ENCODE data around the gene SPO11.
A peak's percentile ranks its signal among the peaks of the same experiment; 100 is the strongest.

The SPO11 gene, protein sequence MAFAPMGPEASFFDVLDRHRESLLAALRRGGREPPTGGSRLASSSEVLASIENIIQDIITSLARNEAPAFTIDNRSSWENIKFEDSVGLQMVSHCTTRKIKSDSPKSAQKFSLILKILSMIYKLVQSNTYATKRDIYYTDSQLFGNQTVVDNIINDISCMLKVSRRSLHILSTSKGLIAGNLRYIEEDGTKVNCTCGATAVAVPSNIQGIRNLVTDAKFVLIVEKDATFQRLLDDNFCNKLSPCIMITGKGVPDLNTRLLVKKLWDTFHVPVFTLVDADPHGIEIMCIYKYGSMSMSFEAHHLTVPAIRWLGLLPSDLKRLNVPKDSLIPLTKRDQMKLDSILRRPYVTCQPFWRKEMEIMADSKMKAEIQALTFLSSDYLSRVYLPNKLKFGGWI
- total RNA-seq = 0 to 0.09 (median 0) reads per million in 18 experiments

DNA sequence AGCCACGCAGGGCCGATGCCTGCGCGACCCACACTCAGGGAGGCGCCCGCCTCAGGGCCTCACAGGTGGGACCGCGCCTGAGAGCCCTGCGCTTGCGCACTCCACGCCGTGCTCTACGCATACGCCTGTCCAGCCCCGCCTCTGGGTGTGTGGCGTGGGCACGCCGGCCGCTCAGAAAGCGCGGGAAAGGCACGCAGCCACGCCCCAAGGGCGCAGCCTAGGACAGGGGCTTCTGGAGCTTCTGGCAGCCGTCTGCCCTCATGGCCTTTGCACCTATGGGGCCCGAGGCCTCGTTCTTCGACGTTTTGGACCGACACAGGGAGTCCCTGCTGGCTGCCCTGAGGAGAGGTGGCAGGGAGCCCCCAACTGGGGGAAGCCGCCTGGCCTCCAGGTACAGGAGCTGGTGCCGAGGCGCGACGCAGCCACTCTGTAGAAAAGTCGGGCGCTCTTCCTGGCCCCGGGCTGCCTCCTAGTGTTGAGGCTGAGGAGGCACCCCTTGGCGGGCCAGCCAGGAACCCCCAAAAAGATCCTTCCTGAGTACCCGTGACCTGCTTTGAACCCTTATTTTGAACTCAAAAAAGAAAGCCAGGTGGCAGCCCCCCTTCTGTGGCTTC is at the start of gene SPO11:
SPO11 (plus strand) TSS at position 196 of the 614 bp plus-strand sequence; CDS start at position 261, 65 bp downstream.
- no peak for DNase-seq

DNA sequence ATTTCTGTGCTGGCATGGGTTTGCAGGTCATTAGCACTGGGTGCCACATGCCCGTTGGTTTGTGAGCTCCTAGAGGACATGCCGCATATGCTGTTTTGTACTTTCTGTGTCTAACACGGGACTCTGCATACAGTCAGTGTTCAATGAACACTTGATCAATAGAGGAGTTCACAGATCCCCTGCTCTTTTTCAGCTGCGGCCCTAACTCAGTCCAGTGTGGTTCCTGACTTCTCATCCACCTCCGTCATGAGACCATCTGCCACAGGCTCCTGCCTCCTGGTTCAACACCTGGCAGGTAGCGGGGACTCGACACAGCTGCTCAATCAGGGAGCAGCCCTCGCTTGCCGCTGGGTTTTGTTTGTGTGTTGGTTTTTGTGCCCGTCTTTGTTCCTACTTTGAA is 49.4 kb upstream of the SPO11 start:
- no peak for DNase-seq

DNA sequence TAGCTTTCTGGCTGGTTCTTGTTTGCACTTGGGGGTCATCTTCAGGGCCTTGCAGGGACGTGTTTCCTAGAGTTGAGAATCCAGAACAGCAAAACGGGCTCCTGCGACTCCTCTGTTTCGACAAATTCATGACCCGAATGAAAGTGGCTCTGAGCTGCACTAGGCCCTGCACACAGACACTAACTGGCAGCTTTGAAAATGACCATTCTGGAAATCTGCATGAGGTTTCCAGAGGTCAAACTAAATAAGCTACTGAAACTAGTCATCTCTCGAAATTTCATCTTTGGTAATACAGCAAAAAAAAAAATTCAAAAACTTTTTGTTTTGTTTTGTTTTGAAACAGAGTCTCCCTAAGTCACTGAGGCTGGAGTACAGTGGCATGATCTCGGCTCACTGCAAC is 47.7 kb upstream of the SPO11 start:
- no peak for DNase-seq

DNA sequence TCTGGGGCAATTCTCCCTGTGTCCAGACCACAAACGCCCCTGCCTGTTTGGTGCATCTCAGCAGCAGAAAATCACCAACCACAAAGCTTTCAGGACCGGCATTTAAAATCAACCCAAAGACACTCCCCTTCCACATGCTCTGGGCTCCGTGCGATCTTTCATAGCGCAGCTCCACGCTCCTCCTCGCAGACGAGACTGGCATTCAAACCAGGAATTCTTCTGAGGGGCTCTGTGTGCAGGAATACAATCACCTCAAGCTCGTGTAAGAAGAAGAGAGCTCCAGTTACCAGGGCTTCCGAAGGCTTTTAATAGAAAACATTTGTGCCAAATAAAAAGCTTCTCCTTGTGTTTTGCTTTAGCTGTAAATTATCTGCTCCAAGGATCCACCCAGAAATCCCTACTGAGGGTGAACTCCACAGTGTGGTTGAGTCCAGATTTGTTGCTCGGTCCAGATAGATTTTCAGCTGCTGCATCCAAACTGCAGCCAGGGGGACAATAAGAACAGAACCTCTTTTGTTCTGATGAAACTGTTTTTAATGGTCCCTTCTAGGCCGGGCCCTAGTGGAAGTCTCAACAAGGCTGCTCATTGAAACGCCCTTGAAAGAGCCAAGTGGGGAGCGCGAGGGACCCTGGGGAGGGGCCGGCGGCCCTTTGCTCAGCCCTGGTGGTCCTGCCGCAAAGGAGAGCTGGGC is 46.8 kb upstream of the SPO11 start:
- no peak for DNase-seq

DNA sequence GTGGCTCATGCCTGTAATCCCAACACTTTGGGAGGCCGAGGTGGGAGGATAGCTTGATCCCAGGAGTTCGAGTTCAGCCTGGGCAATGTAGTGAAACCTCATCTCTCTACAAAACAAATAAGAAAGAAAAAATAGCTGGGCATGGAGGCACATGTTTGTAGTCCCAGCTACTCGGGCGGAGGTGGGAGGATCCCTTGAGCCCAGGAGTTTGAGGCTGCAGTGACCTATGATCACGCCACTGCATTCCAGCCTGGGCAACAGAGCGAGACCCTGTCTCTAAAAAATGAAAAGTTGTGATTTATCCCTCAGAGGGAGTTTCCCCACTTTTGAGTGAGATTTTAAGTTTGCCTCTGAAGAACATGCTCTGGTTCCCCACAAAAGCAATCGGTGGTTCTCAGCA is 45.7 kb upstream of the SPO11 start:
- DNase-seq = no peak

DNA sequence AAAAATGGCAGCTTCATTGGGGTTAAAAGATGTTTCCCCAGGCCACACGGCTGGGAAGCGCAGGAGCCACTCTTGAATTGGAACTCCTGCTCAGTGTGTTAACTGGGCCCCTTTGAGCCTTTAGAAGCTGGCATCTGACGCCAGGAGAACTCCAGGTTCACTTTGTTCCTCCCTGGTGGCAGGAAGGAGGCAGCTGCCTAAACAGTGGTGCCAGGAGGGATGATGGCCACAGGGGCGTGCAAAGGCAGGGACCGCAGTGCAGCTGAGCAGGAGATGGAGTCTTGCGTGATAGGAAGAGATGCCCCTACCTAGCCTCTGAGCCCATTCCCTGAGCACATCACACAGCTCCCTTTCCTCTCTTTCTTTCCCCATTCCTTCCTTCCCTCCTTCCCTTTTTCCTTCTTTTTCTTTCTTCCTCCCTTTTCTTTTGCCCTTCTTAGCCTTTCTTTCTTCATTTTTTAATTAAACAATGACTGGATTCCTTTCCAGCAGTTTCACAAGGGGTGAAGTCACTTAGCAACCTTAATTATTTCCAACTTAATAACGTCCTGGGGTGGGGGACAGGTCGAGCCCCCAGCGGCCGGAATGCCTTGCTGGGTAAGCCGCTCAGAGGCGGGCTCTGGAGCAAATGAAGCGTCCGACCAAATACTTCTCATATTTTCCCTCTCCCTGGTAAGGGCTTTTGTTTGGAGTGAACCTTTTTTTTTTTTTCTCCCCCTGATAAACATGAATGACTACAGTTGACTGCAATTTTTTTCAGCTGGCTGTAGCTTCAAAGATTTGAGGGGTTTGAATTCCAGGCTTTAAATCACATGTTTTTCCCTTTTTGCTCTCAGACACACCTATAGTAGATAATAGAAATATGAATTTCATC is 42.4 kb upstream of the SPO11 start:
- DNase-seq = no peak

DNA sequence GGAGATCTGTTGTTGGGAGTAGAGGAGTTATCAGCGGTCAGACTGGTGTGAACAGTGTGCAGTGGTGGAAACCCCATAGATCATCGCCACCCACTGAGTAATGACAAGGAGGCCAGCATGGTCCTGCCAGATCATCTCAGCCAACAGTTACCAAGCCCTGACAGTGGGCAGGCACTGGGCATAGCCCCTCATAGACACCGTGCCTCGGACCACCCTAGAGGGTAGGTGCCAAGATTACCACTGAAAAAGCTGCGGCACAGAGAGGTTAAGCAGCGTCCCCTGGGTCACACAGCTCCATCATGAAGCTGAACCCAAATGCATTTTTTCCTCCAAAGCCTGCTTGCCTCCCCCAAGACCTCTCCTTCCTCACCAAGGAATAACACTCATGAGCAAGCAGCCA is 41.7 kb upstream of the SPO11 start:
- DNase-seq = no peak

DNA sequence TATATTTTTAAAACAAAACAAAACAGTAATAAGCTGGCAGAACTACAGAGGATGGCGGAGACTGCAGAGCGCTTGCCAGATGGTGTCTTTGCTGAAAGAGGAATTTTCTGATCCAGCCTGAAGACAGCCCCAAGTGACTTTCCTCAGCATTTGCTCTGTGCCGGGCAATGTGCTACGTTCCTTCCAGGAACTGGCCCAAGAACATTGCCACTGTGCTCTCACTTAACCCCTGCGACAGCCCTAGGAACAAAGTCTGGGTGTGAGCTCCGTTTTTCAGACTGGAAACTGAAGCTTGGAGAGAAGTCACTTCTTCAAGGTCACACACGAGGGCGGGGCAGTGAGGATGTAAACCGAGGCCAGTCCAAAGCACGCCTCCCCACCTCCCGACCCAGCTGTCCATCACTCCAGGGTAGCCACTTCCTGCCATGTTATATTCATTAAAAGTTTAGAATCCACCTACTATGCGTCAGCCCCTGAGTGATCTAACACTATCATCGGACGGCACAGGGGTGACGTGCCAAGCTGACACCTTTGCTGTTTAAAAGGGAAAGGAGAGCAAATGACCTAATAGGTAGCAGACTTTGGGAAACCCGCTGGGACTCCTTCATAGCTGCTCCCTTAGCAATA is 40.8 kb upstream of the SPO11 start:
- DNase-seq = no peak

DNA sequence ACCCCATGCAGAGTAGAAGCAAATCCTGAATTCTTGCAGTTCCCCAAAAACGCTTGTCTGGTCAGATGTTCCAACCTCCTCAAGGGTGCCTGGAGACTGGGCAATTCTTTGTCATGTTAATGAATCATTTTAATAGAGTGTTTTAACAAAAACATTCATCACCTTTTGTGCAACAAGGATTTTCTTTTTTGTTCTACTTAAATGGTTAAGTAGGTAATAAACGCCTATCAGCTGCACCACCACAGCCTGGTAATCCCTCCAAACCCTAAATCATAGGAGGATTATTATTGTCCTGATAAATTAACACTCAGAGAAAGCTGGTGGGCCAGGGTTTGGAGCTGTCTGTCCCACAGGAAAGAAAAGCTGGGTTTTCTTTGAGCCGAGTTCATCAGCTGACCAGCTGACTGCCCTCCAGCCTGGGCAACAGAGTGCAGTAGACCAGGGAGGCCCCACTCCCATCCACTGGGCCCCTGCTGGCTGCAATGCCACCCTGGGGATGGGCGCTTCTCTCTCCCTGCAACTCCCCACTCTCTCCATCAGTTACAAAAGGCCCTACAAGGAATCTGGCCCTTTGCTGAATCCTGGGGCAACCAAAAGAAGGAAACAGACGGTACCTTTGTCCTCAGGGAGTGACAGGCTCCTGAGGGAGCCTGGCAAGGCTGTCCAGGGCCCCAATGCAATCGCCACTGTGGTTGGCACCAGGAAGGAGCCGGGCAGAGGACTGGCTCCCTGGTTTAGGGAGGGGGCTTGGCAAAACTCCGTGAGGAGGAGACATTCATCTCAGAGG is 40.0 kb upstream of the SPO11 start:
- no peak for DNase-seq

DNA sequence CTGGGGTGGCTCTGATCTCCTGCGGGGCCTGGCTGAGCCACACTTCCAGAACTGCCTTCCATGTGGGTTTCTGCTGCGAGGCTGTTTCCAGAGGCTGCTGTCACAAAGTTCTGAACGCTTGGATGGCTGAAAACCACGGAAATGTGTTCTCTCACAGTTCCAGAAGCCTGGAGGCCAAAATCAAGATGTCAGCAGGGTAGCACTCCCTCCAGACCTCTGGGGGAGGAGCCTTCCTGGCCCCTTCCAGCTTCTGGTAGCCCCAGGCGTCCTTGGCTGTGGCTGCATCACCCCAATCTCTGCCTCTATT is 39.5 kb upstream of the SPO11 start:
- DNase-seq = no peak

DNA sequence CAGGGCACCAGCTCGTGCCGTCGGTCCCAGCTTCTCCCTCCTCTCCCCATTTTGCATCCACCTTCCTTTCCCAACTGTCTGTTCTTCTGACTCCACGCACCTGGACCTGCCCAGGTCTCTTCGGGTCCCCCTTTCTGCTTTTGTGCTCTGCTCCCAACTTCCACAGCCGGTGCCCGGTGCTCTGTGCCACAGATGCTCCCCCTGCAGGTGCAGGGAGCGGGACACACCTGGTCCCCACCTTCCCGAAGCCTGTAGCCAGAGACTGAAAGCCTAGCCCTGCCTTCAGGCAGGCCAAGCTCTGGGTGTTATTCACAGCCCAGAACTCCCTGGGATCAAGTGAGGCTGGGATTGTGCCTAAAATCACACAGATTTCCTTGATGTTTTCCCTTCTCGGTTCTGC is 38.6 kb upstream of the SPO11 start:
- DNase-seq = no peak

DNA sequence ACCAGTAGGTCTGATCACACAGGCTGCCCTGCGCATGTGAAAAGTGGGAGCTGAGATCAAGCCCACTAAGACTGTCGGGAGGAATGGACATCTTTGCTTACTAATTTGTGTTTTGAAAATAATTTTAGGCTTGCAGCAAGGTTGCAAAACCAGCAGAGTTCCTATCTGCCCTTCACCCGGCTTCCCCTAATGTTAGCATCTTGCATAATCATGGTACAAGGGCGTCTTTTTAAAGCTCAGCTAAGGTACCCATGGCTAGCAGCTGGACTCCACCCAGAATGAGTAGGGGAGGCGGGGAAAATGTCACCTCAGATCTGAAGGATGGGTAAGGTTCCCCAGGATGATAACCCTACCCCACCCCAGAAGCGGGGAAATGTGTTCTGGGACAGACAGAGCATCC is 37.9 kb upstream of the SPO11 start:
- DNase-seq = no peak

DNA sequence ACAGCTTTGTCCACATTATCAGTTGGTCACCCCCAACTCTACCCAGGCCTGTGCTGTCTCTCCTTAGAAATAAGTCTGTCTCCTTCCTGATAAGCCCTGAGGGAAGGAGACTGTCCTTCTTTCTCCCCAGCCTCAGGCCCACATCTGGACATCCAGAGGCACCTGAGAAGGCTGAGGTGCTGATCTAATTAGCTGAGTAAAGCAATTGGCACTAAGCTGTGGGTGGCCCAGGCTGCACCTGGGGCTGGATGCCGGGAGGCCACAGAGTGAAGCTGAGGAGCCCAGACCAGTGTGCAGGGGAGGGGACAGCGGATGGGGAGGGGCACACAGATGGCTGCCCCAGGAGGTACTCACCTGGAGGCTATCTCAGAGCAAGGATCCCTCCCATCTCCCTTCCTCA is 37.0 kb upstream of the SPO11 start:
- DNase-seq = no peak

DNA sequence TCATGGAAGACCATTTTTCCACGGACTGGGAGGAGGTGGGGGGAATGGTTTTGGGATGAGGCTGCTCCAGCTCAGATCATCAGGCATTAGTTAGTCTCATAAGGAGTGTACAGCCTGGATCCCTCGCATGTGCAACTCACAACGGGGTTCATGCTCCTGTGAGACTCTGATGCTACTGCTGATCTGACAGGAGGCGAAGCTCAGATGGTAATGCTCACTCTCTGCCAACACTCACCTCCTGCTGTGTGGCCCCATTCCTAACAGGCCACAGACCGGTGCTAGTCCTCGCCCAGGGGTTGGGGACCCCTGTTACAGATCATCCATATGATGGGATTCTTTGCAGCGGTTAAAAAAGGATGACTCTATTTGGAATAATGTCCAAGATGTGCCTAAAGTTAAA is 35.6 kb upstream of the SPO11 start:
- DNase-seq = no peak

DNA sequence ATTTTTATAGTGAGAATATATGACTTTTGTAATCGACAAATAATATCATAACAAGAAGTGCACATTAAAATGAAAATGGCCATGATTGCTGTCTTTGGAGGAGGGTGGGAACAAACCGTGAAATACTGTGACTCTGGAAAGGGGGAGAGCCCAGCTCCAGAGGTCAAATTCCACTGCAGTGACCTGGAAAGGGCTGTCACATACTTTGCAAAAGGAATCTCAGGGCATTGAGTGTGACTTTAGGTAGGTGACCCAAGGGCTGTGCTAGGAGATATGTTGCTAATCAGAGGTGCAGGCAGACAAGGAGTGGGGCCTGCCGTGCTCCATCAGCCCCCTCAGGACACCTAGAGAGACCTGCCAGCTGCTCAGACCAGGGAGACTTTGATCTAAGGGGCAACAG is 35.1 kb upstream of the SPO11 start:
- DNase-seq = no peak

DNA sequence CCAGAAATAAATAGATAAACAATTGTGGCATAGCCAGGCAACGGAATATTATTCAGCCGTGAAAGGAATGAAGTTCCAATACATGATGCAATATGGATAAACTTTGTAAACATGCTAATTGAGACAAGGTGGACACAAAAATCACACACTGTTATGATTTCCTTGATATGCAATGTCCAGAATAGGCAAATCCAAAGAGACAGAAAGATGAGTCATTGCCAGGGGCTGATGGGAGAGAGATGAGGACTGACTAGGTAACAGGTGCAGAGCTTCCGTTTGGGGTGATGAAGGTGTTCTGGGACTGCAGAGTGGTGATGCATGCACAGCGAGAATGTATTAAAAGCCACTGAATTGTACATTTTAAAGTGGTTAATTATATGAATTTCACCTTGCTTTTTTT is 31.1 kb upstream of the SPO11 start:
- DNase-seq = no peak

DNA sequence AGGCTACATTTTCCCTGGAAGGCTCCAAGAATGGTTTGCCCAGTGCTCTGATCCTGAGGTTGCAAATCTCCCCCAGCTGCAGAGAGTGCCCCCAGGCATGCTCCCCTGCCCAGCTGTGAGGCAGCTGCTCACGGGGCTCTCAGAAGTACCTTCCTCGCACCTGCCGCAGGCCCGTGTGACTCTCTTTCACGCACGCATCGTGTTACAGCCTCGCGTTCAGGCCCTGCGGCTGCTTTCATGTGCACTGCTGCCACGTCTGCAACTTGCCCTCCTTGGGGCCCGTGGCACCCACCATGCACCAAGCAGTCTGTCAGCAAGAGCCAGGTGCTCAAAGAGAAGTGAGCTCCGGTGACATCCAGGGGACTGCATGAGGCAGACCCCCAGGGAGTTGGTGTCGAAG is 28.6 kb upstream of the SPO11 start:
- no peak for DNase-seq

DNA sequence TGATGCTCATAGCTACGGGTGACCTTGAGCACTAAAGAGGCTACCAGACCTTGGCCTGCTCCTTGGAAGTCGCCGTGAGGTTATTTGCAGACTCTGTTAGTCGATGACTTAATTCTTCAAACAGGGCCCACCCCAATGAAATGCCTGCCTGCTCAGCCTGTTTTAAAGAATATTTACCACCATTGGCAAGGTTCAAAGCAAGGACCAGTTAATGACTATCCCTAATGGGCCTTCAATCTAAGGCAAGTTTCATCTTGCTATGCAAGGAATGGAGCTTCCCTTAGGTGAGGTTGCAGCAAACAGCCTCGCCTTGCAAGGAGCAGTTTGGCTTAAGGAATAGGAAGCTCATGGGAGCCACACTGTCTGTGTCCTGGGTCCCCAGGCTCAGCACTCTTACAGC is 22.9 kb upstream of the SPO11 start:
- DNase-seq = no peak

DNA sequence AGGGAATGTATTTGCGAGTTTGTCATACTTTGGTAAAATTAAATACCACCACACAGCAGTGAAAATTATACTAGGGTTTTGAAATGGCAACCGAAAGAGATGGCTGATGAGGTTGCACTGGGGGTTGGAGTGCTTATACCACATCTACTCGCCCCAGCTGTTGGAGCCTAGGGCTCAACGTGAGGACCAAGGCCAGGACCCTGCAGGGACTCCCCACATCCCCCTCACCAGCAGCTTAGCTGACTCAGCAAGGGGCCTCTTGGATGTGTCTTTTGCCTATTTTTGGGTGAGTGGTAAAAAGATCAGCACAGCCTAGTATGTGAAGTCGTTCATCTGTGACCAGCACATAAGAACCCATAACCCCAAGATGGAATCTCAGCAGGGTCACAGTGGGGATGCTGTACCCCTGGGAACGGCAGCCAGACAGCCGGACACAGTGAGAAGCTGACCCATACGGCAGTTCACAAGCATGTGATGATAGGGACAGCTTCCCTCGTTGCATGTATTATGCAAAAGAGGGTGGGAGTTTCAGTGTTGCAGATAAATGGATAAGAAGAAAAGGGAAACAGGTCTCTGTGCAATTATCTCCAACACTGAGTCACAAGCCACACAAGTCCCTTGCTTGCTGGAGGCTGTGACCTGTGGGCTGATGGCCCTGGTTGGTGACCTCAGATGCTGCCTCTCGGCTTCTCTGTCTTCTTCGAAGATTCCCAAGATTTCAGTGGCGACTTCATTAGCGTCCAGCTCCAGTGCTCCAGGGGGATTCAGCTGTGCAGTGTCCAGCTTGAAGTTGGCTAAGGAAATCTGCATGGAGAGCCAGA is 20.9 kb upstream of the SPO11 start:
- peak in 1 of 2 donors; percentile 47 for DNase-seq

DNA sequence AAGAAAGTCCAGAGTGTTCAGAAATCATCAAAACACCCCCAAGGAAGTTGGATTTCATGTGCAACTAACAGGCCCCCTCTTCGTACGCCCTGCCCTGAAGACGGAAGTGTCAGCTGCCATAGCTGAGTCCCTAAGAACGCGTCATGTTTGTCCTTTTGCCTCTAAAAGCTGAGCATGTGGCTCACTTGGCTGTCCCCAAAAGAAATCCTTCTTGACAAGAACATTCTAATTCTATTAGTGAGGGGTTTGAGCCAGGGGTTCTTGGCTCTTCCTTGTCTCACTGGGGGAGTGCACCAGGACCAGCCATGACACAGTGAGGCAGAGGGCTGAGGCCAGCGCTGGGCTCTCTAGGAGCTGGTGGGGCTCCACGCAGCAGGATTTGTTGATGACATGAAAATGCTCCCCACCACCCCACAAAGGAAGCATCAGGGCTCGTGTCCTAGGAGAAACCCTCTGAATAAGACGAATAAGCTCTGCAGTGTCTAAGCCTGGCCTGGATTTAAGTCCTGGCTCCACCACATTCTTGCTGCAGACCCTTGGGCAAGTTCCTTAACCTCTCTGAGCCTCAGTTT is 20.0 kb upstream of the SPO11 start:
- DNase-seq = no peak
